DMS 273 (cell line): ENCODE data around the gene HPSE2.

ENCODE experiments used
- DNase-seq: peaks from one replicate; lab custom pipeline; 2025; ENCODE audit not compliant: unreplicated experiment; lab: John Stamatoyannopoulos, UW

HPSE2 gene

GRCh38 chr10:98469001-98469931 is 766.4 kb downstream of the HPSE2 start:
- no peak for DNase-seq

GRCh38 chr10:98467506-98468318 is 767.9 kb downstream of the HPSE2 start:
- DNase-seq: peak; percentile 88

GRCh38 chr10:98466861-98467505 is 768.7 kb downstream of the HPSE2 start:
- no peak for DNase-seq

- no peak for DNase-seq
Observed at GRCh38 chr10:98465866-98466265, 769.8 kb downstream of the HPSE2 start.

DNA sequence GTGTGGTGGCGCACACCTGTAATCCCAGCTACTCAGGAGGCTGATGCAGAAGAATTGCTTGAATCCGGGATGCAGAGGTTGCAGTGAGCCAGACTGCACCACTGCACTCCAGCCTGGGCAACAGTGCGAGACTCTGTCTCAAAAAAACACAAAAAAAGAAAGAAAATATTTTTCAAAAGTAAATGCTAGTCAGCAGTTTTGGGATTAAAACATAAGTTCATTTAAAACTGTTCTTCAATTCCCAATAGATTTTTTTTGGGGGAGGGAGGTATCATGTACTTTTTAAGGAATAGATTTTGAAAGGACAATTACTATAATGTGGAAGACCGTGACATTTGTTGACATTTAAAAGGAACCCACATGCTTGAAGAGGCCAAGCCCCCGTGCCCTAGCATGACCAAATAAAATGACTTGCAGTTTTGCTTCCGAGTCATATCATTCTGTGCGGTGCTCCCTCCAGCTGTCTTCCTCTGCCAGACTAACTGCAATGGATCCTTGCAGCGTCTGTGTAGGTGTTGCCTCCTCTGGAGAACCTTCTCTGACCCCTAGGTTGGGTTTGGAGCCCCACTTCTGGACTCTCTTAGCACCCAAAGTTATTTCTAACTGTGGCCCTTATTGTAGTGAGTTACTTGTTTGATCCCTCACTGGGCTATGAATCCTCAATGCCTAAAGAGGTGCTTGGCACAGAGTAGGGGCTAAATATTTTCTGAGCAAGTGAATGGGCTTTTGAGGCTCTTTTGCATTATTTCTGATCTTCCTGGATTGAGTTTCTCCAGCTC is 771.5 kb downstream of the HPSE2 start:
- no peak for DNase-seq

GRCh38 chr10:98463016-98463415 is 772.6 kb downstream of the HPSE2 start:
- no peak for DNase-seq

- no peak for DNase-seq
Observed at GRCh38 chr10:98461500-98461842, 774.2 kb downstream of the HPSE2 start.

- peak; percentile 23 for DNase-seq
Observed at GRCh38 chr10:98460837-98461499, 774.7 kb downstream of the HPSE2 start.

DNA sequence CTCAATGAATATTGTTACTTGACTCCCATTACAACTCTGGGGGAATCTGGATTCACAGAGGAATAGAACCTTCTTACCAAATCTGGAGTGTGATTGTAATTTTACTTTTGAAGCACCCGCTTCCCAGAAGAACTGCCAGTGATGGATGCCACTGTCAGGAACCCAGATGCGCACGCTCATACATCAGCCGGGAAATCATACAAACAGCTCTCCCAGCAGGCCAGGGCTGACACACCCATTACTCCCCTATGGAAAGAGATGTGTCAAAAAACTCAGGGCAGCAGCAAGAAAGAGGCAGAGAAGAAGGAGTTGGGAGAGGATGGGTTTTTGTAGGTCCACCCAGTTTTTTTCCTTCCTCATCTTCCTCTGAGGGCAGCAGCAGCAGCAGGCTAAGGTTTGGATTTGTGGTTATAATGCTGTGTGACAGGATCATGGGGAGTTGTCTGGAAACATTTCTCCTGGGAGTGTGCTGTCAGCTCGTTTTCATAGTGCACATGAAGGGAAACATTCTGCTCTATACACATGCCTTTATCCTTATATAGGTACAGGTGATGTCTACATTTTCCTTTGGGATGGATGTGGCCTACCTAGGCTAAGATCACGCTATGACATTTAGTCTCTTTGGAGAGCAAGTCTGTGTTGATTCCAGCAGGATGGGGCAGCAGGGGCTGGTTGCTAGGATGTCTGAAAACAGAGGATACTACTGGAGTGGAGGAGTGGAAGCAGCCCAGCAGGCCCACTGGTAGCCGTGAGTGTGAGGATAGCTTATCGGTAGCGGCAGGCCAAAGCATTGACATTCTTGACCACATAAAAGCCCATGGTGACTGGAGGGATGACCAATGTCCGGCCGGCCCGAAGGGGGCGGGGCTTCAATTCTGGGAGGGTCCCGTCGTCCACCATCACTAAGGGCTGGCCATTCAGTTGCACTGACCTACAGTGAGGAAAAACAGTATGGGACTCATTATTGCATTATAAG is 776.6 kb downstream of the HPSE2 start:
- DNase-seq: no peak

- no peak for DNase-seq
Observed at GRCh38 chr10:98457721-98458120, 777.9 kb downstream of the HPSE2 start.

DNA sequence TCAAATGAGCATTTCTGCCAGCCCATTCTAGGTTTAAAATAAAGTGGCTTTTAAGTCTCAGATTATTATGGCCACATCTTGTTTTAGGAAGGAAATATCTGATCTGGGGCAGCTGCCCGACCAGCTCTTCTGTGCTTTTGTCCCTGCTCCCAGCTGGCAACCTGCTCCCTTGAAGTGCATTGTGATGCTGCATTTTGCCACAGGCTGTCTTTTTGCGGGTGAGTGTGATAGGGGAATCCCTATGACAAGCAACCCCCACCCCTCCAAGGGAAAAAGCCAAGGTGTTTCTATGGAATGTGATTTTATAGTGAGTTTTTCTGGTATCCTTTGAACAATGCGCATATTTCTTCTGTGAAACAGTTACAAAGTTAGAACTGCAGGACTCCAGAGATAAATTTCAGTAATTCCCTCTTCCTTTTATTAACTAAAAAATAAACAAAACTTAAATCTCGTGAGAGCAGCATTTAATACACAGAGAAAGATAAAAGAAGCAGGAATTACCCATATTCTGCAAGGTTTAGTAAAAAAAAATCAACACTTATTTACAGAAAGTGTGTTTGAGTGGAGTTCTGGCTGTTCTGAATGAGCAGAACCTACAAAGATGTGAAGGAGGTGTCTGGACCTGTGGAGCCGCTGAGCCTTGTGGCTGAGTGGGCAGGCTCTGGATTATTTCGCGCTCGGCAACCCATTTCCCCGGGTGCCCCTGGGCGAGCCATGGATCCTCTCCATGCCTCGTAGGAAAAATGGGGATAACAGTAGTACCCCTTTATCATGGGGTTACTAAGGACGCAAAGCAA is 778.8 kb downstream of the HPSE2 start:
- DNase-seq: no peak

DNA sequence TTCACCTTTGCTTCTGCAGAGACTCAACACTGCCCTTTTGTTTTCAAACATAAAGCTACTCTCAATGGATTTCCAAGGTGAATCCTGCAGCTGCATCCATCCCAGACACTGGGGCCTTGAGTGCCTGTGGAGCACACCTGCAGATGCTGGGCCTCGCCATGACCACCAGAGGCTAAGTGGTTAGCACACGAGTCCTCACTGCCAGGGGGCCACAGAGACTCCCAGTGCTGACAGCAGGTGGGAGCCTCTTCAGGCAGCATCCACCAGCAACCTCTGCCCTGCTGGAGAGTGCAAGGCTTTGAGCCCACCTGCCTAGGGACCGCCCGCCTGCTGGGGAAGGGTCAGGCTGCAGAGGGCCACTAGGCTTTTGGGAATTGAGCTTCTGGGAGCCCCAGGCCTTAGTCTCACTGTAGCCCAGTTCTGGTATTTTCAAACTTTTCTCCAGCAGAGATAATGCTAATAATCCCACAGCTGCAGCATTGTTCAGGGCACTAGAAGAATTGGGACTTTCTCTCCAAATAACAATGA is 779.5 kb downstream of the HPSE2 start:
- no peak for DNase-seq

DNA sequence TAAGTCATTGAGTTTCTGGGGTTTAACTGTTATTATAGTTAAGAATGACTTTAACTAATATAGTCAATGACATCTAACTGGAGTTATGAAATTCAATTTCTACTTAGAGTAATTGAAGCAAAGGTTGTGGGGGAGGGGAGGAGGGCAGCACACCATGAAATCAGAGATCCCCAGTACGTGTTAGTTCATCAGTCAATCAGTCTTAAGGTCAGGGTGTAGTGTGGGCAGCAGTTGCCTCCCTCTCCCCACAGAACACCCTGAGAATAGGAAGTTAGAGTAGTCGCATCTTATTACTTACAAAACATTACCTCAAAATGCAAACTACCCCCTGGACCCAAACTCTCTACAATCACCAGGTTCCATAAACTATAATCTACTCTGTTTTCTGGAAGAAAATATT is 781.9 kb downstream of the HPSE2 start:
- no peak for DNase-seq

DNA sequence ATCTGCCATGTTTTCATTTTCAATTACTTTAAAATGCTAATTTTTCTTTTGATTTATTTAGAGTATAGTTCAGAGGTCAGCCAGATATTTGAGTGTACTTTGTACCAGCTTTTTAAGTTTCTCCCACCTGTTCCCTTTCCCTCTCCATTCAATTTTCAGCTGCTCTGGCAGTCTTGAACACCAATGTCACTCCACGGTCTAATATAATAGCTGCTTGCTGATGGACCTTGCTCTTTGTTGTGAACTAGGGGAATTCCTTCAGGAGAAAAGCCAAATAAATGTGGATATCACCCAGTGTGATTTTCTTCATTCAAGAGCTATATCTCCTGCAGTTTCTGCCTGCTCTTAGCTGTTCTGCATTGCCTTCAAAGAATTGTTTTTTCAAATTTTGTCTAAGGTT is 785.0 kb downstream of the HPSE2 start:
- DNase-seq: no peak

DNA sequence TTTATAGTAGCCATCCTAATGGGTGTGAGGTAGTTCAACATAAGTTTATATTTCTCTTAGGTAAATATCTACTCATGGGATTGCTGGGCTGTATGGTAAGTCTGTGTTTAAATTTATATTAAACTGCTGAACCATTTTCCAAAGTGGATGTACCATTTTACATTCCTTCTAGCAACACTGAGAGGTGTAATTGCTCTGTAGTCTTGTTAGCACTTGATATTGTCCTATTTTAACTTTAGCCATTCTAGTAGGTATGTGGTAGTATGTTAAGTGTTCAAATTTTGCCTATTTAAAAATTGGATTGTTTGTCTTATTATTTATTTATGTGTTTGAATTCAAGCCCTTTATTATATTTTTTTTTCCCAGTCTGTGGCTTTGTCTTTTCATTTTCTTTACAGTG is 786.4 kb downstream of the HPSE2 start:
- DNase-seq: no peak

- peak; percentile 86 for DNase-seq
Observed at GRCh38 chr10:98446661-98447221, 788.9 kb downstream of the HPSE2 start, which contains the start of gene HPS1. Gene HPS1 (minus strand): TSS chr10:98446935. CDS start chr10:98443240, 3,695 bp downstream.

DNA sequence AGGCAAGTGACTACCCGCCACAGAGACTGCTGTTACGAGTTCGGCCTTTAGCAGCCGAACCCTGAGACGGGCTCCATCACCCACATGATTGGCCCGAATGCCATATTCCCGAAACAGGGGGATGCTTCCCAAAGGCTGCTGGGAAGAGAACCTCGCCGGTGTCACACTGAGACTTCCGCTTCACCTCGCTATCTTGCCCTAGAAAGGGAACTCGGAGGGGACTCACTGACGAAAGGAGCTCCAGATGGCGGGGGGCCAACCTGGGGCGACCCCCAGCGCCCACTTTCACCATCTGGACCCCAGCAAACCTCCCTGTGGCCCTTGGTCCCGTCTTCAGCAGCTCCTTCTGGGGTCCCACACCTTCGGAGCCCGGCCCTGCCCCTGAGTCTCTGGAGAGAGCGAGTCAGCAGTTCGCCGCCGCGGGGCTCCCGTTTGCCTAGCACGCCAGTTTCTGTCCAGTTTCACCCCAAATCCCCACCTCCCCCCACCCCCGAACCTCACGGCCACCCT is 789.4 kb downstream of the HPSE2 start:
- peak; percentile 46 for DNase-seq
